Fibroblast of lung (primary cell): ENCODE results near the gene DPEP1.
"Not testable (repeated sequence)": the region's sequence is repeated elsewhere in the genome, so short reads cannot be mapped to it uniquely, and the experiment has no call there.

Experiments
- EZH2 ChIP-seq: IDR thresholded peaks from 2 replicates; pipeline ENCODE4 v1.5.1; 2012; ENCODE audit warnings: low read length, control low read depth, mild to moderate bottlenecking; ENCODE audit errors: missing control alignments
- TF ChIP-seq, protein P1 (sequence below), 2 donors: IDR thresholded peaks in 1 of 2; conservative IDR thresholded peaks in 1 of 2; 1 replicate in 1 of 2; 2 replicates in 1 of 2; pipeline ENCODE4 v1.5.1; 2011 to 2012; ENCODE audit warnings: low read length in 2 of 2, control low read depth in 1 of 2, inconsistent platforms in 1 of 2, low read depth in 1 of 2, mild to moderate bottlenecking in 1 of 2

DNA sequence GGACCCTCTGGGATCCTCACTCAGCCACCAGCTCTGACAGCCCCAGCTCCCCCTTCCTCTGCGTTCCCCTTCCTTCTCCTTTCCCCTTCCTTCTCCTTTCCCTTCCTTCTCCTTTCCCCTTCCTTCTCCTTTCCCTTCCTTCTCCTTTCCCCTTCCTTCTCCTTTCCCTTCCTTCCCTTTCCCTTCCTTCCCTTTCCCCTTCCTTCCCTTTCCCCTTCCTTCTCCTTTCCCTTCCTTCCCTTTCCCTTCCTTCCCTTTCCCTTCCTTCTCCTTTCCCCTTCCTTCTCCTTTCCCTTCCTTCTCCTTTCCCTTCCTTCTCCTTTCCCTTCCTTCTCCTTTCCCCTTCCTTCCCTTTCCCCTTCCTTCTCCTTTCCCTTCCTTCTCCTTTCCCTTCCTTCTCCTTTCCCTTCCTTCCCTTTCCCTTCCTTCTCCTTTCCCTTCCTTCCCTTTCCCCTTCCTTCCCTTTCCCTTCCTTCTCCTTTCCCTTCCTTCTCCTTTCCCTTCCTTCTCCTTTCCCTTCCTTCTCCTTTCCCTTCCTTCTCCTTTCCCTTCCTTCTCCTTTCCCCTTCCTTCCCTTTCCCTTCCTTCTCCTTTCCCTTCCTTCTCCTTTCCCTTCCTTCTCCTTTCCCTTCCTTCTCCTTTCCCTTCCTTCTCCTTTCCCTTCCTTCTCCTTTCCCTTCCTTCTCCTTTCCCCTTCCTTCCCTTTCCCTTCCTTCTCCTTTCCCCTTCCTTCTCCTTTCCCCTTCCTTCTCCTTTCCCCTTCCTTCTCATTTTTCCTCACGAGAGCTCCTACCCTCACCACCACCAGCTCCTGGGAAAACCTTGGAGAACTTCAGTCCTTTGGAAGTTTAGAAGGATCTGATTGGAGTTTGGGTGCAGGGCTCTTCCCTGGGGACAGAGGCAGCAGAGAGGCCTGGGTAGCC, 21.3 kb downstream of the DPEP1 start:
- peak; percentile 44 for TF ChIP-seq EZH2
- TF ChIP-seq, protein P1, sequence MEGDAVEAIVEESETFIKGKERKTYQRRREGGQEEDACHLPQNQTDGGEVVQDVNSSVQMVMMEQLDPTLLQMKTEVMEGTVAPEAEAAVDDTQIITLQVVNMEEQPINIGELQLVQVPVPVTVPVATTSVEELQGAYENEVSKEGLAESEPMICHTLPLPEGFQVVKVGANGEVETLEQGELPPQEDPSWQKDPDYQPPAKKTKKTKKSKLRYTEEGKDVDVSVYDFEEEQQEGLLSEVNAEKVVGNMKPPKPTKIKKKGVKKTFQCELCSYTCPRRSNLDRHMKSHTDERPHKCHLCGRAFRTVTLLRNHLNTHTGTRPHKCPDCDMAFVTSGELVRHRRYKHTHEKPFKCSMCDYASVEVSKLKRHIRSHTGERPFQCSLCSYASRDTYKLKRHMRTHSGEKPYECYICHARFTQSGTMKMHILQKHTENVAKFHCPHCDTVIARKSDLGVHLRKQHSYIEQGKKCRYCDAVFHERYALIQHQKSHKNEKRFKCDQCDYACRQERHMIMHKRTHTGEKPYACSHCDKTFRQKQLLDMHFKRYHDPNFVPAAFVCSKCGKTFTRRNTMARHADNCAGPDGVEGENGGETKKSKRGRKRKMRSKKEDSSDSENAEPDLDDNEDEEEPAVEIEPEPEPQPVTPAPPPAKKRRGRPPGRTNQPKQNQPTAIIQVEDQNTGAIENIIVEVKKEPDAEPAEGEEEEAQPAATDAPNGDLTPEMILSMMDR (conservative IDR thresholded peaks at IDR 0.05 in 1 of 2, IDR thresholded peaks at IDR 0.05 in 1 of 2; ENCODE audit: low read depth in 1 of 2, low read length in 2 of 2), result not testable (repeated sequence)
